Left forelimb (tissue), 1 donor: ENCODE data around the gene NUP93.
"Not testable (repeated sequence)": the region's sequence is repeated elsewhere in the genome, so short reads cannot be mapped to it uniquely, and the experiment has no call there.

ENCODE experiments used
- DNase-seq: peaks from one replicate; pipeline ENCODE4 v3.0.0-alpha.2; 2018; ENCODE audit warnings: low spot score

Gene NUP93

GRCh38 chr16:56870276-56870888, 140.5 kb downstream of the NUP93 start:
- DNase-seq = no peak

- no peak for DNase-seq
Observed at GRCh38 chr16:56871172-56871593, 141.3 kb downstream of the NUP93 start.

- DNase-seq = no peak
Observed at GRCh38 chr16:56872863-56873391, 143.0 kb downstream of the NUP93 start.

GRCh38 chr16:56874800-56875199, 144.9 kb downstream of the NUP93 start:
- DNase-seq = no peak

GRCh38 chr16:56876048-56876447, 146.1 kb downstream of the NUP93 start:
- DNase-seq = no peak

- no peak for DNase-seq
Observed at GRCh38 chr16:56877486-56878182, 147.7 kb downstream of the NUP93 start.

GRCh38 chr16:56878282-56878854, 148.4 kb downstream of the NUP93 start:
- DNase-seq = no peak

- DNase-seq = no peak
Observed at GRCh38 chr16:56879276-56879675, 149.3 kb downstream of the NUP93 start.

- no peak for DNase-seq
Observed at GRCh38 chr16:56880176-56880575, 150.2 kb downstream of the NUP93 start.

GRCh38 chr16:56880685-56881084, 150.8 kb downstream of the NUP93 start:
- no peak for DNase-seq

- no peak for DNase-seq
Observed at GRCh38 chr16:56882077-56882800, 152.3 kb downstream of the NUP93 start.

- DNase-seq = no peak
Observed at GRCh38 chr16:56883586-56883985, 153.7 kb downstream of the NUP93 start.

- no peak for DNase-seq
Observed at GRCh38 chr16:56884026-56884582, 154.2 kb downstream of the NUP93 start.

- not testable (repeated sequence) for DNase-seq
Observed at GRCh38 chr16:56884929-56885328, 155.0 kb downstream of the NUP93 start.

GRCh38 chr16:56885446-56886162, 155.7 kb downstream of the NUP93 start:
- DNase-seq = no peak

- DNase-seq = no peak
Observed at GRCh38 chr16:56886296-56886695, 156.4 kb downstream of the NUP93 start.

GRCh38 chr16:56886826-56887225, 156.9 kb downstream of the NUP93 start:
- DNase-seq = no peak

- DNase-seq = no peak
Observed at GRCh38 chr16:56888806-56889205, 158.9 kb downstream of the NUP93 start.

GRCh38 chr16:56889206-56889605, 159.3 kb downstream of the NUP93 start:
- DNase-seq = no peak

- DNase-seq = no peak
Observed at GRCh38 chr16:56891685-56892084, 161.8 kb downstream of the NUP93 start.

GRCh38 chr16:56892705-56893104, 162.8 kb downstream of the NUP93 start:
- no peak for DNase-seq
